IMR-90 (cell line): ENCODE measurements around the gene CPNE2. TPM values are rescaled to one million over a fixed set of nuclear protein-coding genes. Genes with fewer than 3 reads are reported as not detected.

Experiments
- ATAC-seq: fragments of 200-7000 bp; cut with Tn5 transposase; 2 replicates; pipeline ENCODE4 v1.9.1; 2020; ENCODE audit warnings: low read depth, mild to moderate bottlenecking, moderate library complexity
- BruUV-seq: library from RNA; stranded (reverse); fragments of 400-500 nt; replicated peaks from 2 replicates; lab custom pipeline; 2021; lab: Mats Ljungman, UMichigan
- CTCF ChIA-PET: fragments of 300-600 bp; formaldehyde crosslinking; extraction: SDS; loops from one replicate; lab custom pipeline; 2021; ENCODE audit warnings: antibody characterized with exemption; lab: Yijun Ruan, JAX
- POLR2A ChIA-PET: fragments of 300-600 bp; sonication (Branson Sonifier 250); formaldehyde crosslinking; loops from one replicate; lab custom pipeline; 2022; ENCODE audit warnings: antibody characterized with exemption; ENCODE audit not compliant: unreplicated experiment; lab: Charles Lee
- DNase-seq: peaks from one replicate; pipeline ENCODE4 v3.0.0; 2013
- H2AFZ ChIP-seq: replicated peaks from 2 replicates; pipeline ENCODE3; 2013; ENCODE audit warnings: low read length, mild to moderate bottlenecking; ENCODE audit not compliant: poor library complexity
- H2AK5ac ChIP-seq: 2 replicates; pipeline ENCODE4 v1.6.1; 2013; ENCODE audit warnings: low read depth, low read length, inconsistent platforms
- H2AK9ac ChIP-seq: replicated peaks from 2 replicates; pipeline ENCODE3; 2013; ENCODE audit warnings: mild to moderate bottlenecking, low read depth, low read length, moderate library complexity; ENCODE audit not compliant: poor library complexity
- H2BK120ac ChIP-seq: 2 replicates; pipeline ENCODE4 v1.6.1; 2013; ENCODE audit warnings: low read depth, low read length, inconsistent platforms
- H2BK15ac ChIP-seq: 3 replicates; pipeline ENCODE4 v1.6.1; 2013; ENCODE audit warnings: low read depth, low read length, inconsistent platforms
- H2BK20ac ChIP-seq: 2 replicates; pipeline ENCODE4 v1.6.1; 2013; ENCODE audit warnings: low read depth, mild to moderate bottlenecking, inconsistent platforms, low read length, moderate library complexity
- H2BK5ac ChIP-seq: 2 replicates; pipeline ENCODE4 v1.6.1; 2013; ENCODE audit warnings: mild to moderate bottlenecking, low read depth, low read length, inconsistent platforms; ENCODE audit not compliant: poor library complexity, severe bottlenecking
- H3K14ac ChIP-seq: replicated peaks from 2 replicates; pipeline ENCODE4 v1.6.1; 2013; ENCODE audit warnings: low read depth, low read length, inconsistent platforms
- H3K18ac ChIP-seq: 2 replicates; pipeline ENCODE4 v1.6.1; 2013; ENCODE audit warnings: low read depth, low read length, control low read depth
- H3K23ac ChIP-seq: 2 replicates; pipeline ENCODE4 v1.6.1; 2013; ENCODE audit warnings: low read depth, low read length, inconsistent platforms
- H3K27ac ChIP-seq: 2 replicates; pipeline ENCODE4 v1.5.1; 2013; ENCODE audit warnings: mild to moderate bottlenecking, control low read depth, low read length; ENCODE audit not compliant: insufficient read depth
- H3K27me3 ChIP-seq: 2 replicates; pipeline ENCODE4 v1.6.1; 2013; ENCODE audit warnings: low read length; ENCODE audit not compliant: control insufficient read depth, insufficient read depth
- H3K36me3 ChIP-seq: 2 replicates; pipeline ENCODE4 v1.6.1; 2013; ENCODE audit warnings: low read length, mixed read lengths; ENCODE audit not compliant: control insufficient read depth, insufficient read depth
- H3K4ac ChIP-seq: 2 replicates; pipeline ENCODE4 v1.6.1; 2013; ENCODE audit warnings: low read depth, low read length, inconsistent platforms
- H3K4me1 ChIP-seq: 2 replicates; pipeline ENCODE4 v1.6.1; 2013; ENCODE audit warnings: low read length, mixed read lengths; ENCODE audit not compliant: control insufficient read depth, insufficient read depth
- H3K4me2 ChIP-seq: 2 replicates; pipeline ENCODE4 v1.6.1; 2013; ENCODE audit warnings: low read depth, mild to moderate bottlenecking, control low read depth, low read length, moderate library complexity
- H3K4me3 ChIP-seq: 2 replicates; pipeline ENCODE4 v1.5.1; 2013; ENCODE audit warnings: low read depth, mild to moderate bottlenecking, control low read depth, low read length, moderate library complexity; ENCODE audit not compliant: insufficient read depth
- H3K56ac ChIP-seq: 2 replicates; pipeline ENCODE4 v1.6.1; 2013; ENCODE audit warnings: low read length, inconsistent platforms; ENCODE audit not compliant: insufficient read depth; ENCODE audit errors: extremely low read depth
- H3K79me1 ChIP-seq, 2 experiments: 2 replicates each; pipeline ENCODE4 v1.6.1; 2013; ENCODE audit warnings: low read length in 2 of 2, inconsistent platforms in 1 of 2, low read depth in 1 of 2
- H3K9ac ChIP-seq: 2 replicates; pipeline ENCODE4 v1.6.1; 2013; ENCODE audit warnings: low read depth, low read length, control low read depth
- H3K9me1 ChIP-seq: 2 replicates; pipeline ENCODE4 v1.6.1; 2013; ENCODE audit warnings: low read length, inconsistent platforms; ENCODE audit not compliant: insufficient read depth
- H3K9me3 ChIP-seq: 2 replicates; pipeline ENCODE4 v1.6.1; 2013; ENCODE audit warnings: low read length; ENCODE audit not compliant: control insufficient read depth, insufficient read depth
- H4K20me1 ChIP-seq: 2 replicates; pipeline ENCODE4 v1.6.1; 2013; ENCODE audit warnings: low read length, inconsistent platforms; ENCODE audit not compliant: insufficient read depth
- H4K5ac ChIP-seq: 2 replicates; pipeline ENCODE4 v1.6.1; 2013; ENCODE audit warnings: mild to moderate bottlenecking, low read depth, low read length, control low read depth
- H4K8ac ChIP-seq, 2 experiments: 2 replicates each; pipeline ENCODE4 v1.6.1; 2013; ENCODE audit warnings: low read depth in 2 of 2, low read length in 2 of 2, control low read depth in 1 of 2, inconsistent platforms in 1 of 2
- H4K91ac ChIP-seq: 2 replicates; pipeline ENCODE4 v1.6.1; 2013; ENCODE audit warnings: low read depth, low read length, inconsistent platforms; ENCODE audit not compliant: insufficient read depth
- BHLHE40 ChIP-seq: fragments of 150-350 bp; IDR thresholded peaks from 2 replicates; pipeline ENCODE4 v1.6.1; 2016; ENCODE audit warnings: mild to moderate bottlenecking, low read depth, low read length
- MAZ ChIP-seq: IDR thresholded peaks from 2 replicates; pipeline ENCODE4 v1.6.1; 2012; ENCODE audit warnings: low read depth, mild to moderate bottlenecking, low read length, improper control_type of control experiment, moderate library complexity, borderline replicate concordance
- NFE2L2 ChIP-seq: fragments of 150-350 bp; IDR thresholded peaks from 2 replicates; pipeline ENCODE4 v1.6.1; 2016; ENCODE audit warnings: low read depth, mild to moderate bottlenecking, low read length
- RAD21 ChIP-seq: IDR thresholded peaks from 2 replicates; pipeline ENCODE4 v1.6.1; 2012; ENCODE audit warnings: low read length, improper control_type of control experiment
- WGBS, 2 experiments: methylation state at CpG; one replicate each; pipeline versions ENCODE4 v1.1.5 to v1.1.7; 2013; ENCODE audit warnings: missing lambda C conversion rate in 2 of 2; ENCODE audit not compliant: insufficient read length in 1 of 2; ENCODE audit errors: extremely low coverage in 2 of 2; 5-methylcytosine and 5-hydroxymethylcytosine counted together
- dilution Hi-C: fragments of 300-500 bp; cut with HindIII; formaldehyde crosslinking; loops from one replicate; pipeline ENCODE4 v1.14.3; 2018; ENCODE audit warnings: low sequenced_read_pairs; ENCODE audit not compliant: unreplicated experiment
- in situ Hi-C: fragments of 300-500 bp; cut with MboI; formaldehyde crosslinking; loops from 3 replicates; pipeline ENCODE4 v1.14.3; 2019; ENCODE audit warnings: low sequenced_read_pairs, inconsistent platforms, mixed read lengths
- intact Hi-C: fragments of 100-400 bp; cut with micrococcal nuclease; formaldehyde crosslinking; loops from 2 replicates; pipeline ENCODE4 v1.10.0; 2022
- polyA plus RNA-seq, 3 experiments: library from polyadenylated mRNA; depleted of rRNA; stranded (reverse); fragments of >200 nt; gene quantifications; 2 replicates each; pipeline ENCODE4 v1.2.3, GENCODE V29; 2012; ENCODE audit warnings: low replicate concordance in 1 of 3
- total RNA-seq: library from RNA; depleted of rRNA; stranded (reverse); fragments of >200 nt; gene quantifications from 2 replicates; pipeline ENCODE4 v1.2.3, GENCODE V29; 2012

CPNE2 gene
- total and polyA plus RNA-seq, 2 of the 4 experiments (the other 2 are of a cell fraction), result 15.4 to 48.0 TPM

DNA sequence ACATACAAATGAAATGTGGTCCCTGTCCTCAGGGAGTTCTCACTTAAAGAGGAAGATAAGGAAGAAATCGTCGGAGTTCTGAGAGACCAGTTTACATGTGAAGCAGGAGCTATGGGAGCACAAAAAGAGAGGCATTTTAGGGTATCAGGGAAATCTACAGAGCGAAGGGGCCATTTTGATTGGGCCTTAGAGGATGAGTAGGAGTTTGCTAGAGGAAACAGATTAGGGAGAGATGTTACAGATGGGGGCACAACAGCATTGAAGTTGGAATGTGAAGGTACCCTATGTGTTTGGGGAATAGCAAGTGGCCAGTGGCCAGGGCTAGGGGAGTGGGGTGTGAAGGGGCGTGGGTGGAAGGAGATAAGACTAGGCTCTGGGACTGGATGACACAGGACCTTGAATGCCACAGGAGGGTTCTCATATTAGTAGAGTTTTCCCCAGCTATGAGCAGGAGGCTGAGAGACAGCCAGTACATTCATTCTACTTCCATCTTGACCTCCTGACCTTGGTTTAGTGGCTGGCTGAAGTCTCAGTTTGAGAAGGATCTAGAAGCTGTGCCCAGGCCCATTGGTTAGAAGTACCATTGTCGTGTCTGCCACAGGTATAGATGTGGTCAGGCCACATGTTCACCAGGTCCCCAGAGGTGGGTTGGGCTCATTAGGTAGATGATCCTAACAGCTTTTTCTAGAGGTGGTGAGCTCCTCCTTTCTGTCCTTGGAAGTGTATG, 34.8 kb downstream of the CPNE2 start:
- in situ Hi-C loops (no loop called here), intact Hi-C loops (no loop called here), dilution Hi-C loops (no loop called here)
- Histone ChIP-seq H2AK9ac (no peak overlapping the region), H4K8ac (no peak overlapping the region), H3K56ac (no peak overlapping the region), H3K79me1 (no peaks in the 10 kb centered on the region), H4K5ac (no peak overlapping the region), H3K23ac (no peak overlapping the region), H4K20me1 (no peaks in the 10 kb centered on the region), H3K4me2 (no peak overlapping the region), H3K36me3 (no peaks in the 10 kb centered on the region), H3K27ac (no peak overlapping the region), H2BK120ac (no peak overlapping the region), H2BK20ac (no peak overlapping the region), H3K9me1 (peaks cover 12% of the 10 kb centered on the region; the same call in 1 of the 2 replicates), H3K9me3 (no peaks in the 10 kb centered on the region), H4K91ac (no peak overlapping the region), H3K4me1 (no peaks in the 10 kb centered on the region), H3K4me3 (no peak overlapping the region), H2BK15ac (no peak overlapping the region), H3K27me3 (no peaks in the 10 kb centered on the region), H3K18ac (no peak overlapping the region), H2AFZ (no peak overlapping the region), H2BK5ac (no peak overlapping the region), H3K14ac (no peak overlapping the region), H2AK5ac (no peak overlapping the region), H3K9ac (no peak overlapping the region), H3K4ac (no peak overlapping the region)
- WGBS, 2 experiments, result 96% methylated on average over 4 of the region's 5 CpGs; no CpG with 5 or more reads in 1 of the 2 experiments
- ChIA-PET CTCF (no interaction called here), POLR2A (no interaction called here)
- DNase-seq, result no peak
- TF ChIP-seq NFE2L2, result no peak
- TF ChIP-seq BHLHE40, result no peak
- TF ChIP-seq MAZ, result no peak
- no peak for TF ChIP-seq RAD21
- ATAC-seq, result no peak; the same call in 1 of the 2 replicates
- no TSS peak for BruUV-seq
